Skeletal muscle tissue (tissue), 4 donors: Measurements from ENCODE around the gene FBLIM1. TPM values are rescaled to one million over a fixed set of nuclear protein-coding genes. Genes with fewer than 3 reads are reported as not detected.

Experiments
- H3K27ac ChIP-seq: one replicate; pipeline ENCODE4 v1.7.0; 2013; ENCODE audit warnings: mild to moderate bottlenecking, low read depth, low read length, inconsistent platforms
- H3K27me3 ChIP-seq, 3 donors: one replicate each; pipeline ENCODE4 v1.7.0; 2013; ENCODE audit warnings: low read length in 3 of 3; ENCODE audit not compliant: control insufficient read depth in 3 of 3, insufficient read depth in 3 of 3
- H3K36me3 ChIP-seq, 3 donors: one replicate each; pipeline ENCODE4 v1.7.0; 2013; ENCODE audit warnings: low read length in 3 of 3; ENCODE audit not compliant: control insufficient read depth in 3 of 3, insufficient read depth in 3 of 3
- H3K4me1 ChIP-seq, 3 donors: one replicate each; pipeline ENCODE4 v1.7.0; 2013; ENCODE audit warnings: low read length in 3 of 3, mild to moderate bottlenecking in 3 of 3; ENCODE audit not compliant: control insufficient read depth in 3 of 3, insufficient read depth in 3 of 3
- H3K4me3 ChIP-seq, 3 donors: one replicate each; pipeline ENCODE4 v1.7.0; 2013; ENCODE audit warnings: low read length in 3 of 3
- H3K9ac ChIP-seq, 3 donors: one replicate each; pipeline ENCODE4 v1.7.0; 2013; ENCODE audit warnings: low read length in 3 of 3, mild to moderate bottlenecking in 3 of 3, moderate library complexity in 2 of 3, low read depth in 1 of 3
- H3K9me3 ChIP-seq, 3 donors: one replicate each; pipeline ENCODE4 v1.7.0; 2013; ENCODE audit warnings: low read length in 3 of 3; ENCODE audit not compliant: control insufficient read depth in 3 of 3
- total RNA-seq: library from RNA; depleted of rRNA; stranded (reverse); fragments of >200 nt; gene quantifications from one replicate; pipeline ENCODE4 v1.2.3, GENCODE V29; 2014
- donor health status: Osteomylitis.

Gene FBLIM1
- total RNA-seq, 1 donor from 2014 or later = 7.3 TPM

DNA sequence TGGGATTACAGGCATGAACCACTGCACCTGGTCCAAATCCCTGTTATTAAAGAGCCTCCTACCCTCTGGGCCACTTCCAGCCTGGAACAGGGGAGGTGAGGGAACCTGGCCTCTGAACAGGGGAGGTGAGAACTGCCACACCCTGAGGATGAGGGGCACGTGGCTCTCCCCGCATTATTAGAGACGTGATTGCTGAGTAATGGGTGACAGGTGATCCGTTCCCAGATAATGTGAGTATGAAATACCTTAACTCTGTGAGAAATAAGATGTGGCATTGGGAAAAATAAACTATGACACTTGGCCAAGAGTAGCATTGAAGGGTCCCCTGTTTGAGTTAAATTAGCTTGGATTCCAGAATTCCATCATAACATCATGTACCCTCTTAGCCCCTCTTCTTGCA lies 36.2 kb upstream of the FBLIM1 start:
- no peaks in the 10 kb centered on the region for H3K9me3 ChIP-seq
- peak overlapping the region in 2 of 3 donors; percentile 10 to 40 for H3K9ac ChIP-seq
- H3K27me3 ChIP-seq = no peaks in the 10 kb centered on the region
- H3K36me3 ChIP-seq = peaks cover 57 to 72% (median 65%) of the 10 kb centered on the region in 3 donors
- H3K4me3 ChIP-seq = no peak overlapping the region
- peaks cover 39 to 64% (median 60%) of the 10 kb centered on the region in 3 donors for H3K4me1 ChIP-seq
- H3K27ac ChIP-seq = no peak overlapping the region

DNA sequence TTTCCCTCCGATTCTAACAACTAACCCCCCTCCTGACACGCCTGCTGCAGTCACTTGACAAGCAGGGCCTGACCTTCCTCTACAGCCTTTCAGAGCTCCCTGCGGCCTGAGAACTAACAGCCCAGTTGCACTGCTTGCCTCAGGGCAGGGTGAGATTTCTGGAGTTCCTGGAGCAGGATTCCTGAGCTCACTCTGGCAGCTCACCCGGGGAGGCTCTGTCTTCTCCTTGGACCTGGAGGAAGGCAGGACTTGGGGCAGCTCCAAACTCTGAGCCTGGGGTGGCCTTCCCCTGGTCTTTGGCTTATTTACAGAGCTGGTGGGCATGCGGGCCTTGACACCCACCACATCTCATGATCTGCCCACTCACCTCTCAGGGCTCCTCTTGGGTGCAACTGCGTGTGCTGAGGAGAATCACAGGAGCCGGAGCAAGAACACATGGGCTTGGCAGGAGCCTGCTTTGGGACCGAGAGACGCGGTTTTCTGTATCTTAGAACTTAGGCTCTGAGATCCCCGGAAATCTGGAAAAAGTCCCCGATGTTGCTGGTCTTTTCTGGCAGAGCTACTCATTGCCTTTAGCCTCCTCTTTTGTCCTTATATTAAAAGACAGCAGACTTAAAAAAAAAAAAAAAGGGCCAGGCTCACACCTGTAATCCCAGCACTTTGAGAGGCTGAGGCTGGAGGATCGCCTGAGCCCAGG lies 35.6 kb upstream of the FBLIM1 start:
- Histone ChIP-seq H3K36me3 (peaks cover 56 to 72% (median 65%) of the 10 kb centered on the region in 3 donors), H3K4me1 (peaks cover 39 to 64% (median 60%) of the 10 kb centered on the region in 3 donors), H3K9ac (peak overlapping the region in 2 of 3 donors; percentile 10 to 40), H3K9me3 (no peaks in the 10 kb centered on the region), H3K4me3 (no peak overlapping the region), H3K27me3 (no peaks in the 10 kb centered on the region), H3K27ac (no peak overlapping the region)

DNA sequence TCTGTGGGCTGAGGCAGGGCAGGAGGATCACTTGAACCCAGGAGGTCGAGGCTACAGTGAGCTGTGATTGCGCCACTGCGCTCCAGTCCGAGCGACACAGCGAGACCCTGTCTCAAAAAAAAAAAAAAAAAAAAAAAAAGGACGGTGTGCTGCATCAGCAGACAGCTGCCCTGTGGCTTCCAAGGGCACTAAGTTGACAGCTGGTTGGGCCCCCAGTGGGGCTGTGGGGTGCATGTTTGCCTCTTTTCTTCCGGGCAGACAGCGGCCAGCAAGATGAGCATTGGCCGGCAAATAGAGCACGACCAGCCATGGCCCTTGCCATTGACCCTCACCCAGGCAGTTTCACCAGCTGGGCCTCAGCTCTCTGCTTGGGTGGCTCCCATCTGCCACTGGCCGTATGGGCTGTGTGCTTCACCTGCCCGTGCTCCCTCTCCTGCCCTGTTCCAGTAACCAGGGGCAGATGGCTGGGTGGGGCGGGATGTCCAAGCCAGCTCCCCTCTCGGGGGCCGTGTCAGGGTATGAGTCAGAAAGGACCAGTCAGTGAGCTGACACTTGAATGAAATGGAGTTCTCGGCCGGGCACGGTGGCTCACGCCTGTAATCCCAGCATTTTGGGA lies 34.9 kb upstream of the FBLIM1 start:
- Histone ChIP-seq H3K27ac (no peak overlapping the region), H3K27me3 (no peaks in the 10 kb centered on the region), H3K9ac (peak overlapping the region in 2 of 3 donors; percentile 11 to 40), H3K4me1 (peaks cover 41 to 66% (median 62%) of the 10 kb centered on the region in 3 donors), H3K9me3 (no peaks in the 10 kb centered on the region), H3K36me3 (peaks cover 59 to 75% (median 66%) of the 10 kb centered on the region in 3 donors), H3K4me3 (no peak overlapping the region)

DNA sequence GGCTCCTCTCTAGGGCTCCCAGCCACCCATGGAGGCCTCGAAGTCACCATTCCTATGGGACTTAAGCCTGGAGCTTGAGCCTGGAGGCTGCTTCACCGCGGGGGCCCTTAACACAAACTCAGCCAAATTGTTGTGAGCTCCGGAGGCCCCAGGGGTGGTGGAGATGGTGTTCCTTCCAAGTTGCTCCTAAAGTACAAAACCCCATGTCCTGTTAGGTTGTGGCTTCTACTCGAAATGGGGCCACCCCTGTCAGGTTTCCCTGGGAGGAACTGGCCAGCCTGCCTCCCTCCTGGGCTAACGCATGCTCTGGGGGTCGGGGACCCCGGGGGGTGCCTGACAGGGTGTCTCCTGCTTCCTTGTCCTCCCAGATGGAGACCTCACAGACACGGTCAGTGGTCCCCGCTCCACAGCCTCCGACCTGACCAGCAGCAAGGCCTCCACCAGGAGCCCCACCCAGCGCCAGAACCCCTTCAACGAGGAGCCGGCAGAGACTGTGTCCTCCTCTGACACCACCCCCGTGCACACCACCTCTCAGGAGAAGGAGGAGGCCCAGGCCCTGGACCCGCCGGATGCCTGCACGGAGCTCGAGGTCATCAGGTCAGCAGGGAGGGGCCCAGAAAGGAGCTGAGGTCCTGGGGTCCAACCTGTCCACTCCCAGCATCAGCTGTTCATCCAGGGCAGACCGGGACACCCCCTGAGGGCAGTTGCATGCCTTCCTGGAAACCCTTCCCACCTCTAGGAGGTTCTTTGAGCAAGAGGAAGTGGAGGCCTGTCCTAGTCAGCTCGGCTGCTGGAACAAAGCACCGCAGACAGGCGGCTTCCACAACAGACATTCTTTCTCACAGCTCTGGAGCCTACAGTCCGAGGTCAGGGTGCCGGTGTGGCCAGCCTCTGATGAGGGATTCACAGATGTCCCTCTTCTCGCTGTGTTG lies 33.4 kb upstream of the FBLIM1 start:
- H3K9ac ChIP-seq = peak overlapping the region in 1 of 3 donors; percentile 25
- no peaks in the 10 kb centered on the region for H3K27me3 ChIP-seq
- H3K27ac ChIP-seq = no peak overlapping the region
- no peaks in the 10 kb centered on the region for H3K9me3 ChIP-seq
- H3K36me3 ChIP-seq = peaks cover 63 to 79% (median 68%) of the 10 kb centered on the region in 3 donors
- H3K4me3 ChIP-seq = no peak overlapping the region
- peaks cover 46 to 60% (median 60%) of the 10 kb centered on the region in 3 donors for H3K4me1 ChIP-seq

DNA sequence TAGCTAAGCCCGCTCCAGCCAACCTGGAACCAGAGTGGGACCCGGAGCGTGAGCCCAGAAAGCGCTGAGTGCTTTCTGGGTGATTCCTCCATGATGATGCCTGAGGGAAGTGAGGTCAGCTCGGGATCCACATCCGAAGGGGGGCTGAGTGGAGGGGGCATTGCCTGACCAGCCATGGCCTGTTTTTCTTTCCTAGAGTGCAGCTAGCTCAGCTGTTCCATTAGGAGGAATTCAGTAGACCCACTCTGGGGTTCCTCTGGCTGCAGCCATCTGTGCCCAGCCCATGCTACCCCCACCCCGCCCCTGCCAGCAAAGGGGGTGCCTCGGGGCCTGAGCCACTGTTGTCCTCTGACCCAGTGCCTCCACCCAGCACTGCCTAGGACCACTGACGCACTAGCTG lies 32.1 kb upstream of the FBLIM1 start:
- Histone ChIP-seq H3K27ac (peak overlapping the region; percentile 82), H3K4me3 (no peak overlapping the region), H3K36me3 (peaks cover 63 to 81% (median 71%) of the 10 kb centered on the region in 3 donors)

DNA sequence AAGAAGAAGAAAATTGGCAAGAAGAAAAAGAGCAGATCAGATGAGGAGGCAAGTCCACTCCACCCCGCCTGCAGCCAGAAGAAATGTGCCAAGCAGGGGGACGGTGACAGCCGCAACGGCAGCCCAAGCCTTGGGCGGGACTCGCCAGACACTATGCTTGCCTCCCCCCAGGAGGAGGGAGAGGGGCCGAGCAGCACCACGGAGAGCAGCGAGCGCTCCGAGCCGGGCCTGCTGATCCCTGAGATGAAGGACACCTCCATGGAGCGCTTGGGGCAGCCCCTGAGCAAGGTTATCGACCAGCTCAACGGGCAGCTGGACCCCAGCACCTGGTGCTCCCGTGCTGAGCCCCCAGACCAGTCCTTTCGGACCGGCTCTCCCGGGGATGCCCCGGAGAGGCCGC lies 31.6 kb upstream of the FBLIM1 start:
- Histone ChIP-seq H3K4me3 (no peak overlapping the region), H3K9me3 (no peaks in the 10 kb centered on the region), H3K36me3 (peaks cover 66 to 83% (median 71%) of the 10 kb centered on the region in 3 donors), H3K27me3 (no peaks in the 10 kb centered on the region), H3K4me1 (peaks cover 43 to 46% (median 44%) of the 10 kb centered on the region in 3 donors), H3K9ac (peak overlapping the region in 2 of 3 donors; percentile 14 to 54), H3K27ac (peak overlapping the region; percentile 82)

More for the DNA sequence above, 32.1 kb upstream of the FBLIM1 start:
- no peaks in the 10 kb centered on the region for H3K9me3 ChIP-seq
- H3K4me1 ChIP-seq = peaks cover 43 to 47% (median 47%) of the 10 kb centered on the region in 3 donors
- H3K27me3 ChIP-seq = no peaks in the 10 kb centered on the region
- peak overlapping the region in 2 of 3 donors; percentile 14 to 54 for H3K9ac ChIP-seq

DNA sequence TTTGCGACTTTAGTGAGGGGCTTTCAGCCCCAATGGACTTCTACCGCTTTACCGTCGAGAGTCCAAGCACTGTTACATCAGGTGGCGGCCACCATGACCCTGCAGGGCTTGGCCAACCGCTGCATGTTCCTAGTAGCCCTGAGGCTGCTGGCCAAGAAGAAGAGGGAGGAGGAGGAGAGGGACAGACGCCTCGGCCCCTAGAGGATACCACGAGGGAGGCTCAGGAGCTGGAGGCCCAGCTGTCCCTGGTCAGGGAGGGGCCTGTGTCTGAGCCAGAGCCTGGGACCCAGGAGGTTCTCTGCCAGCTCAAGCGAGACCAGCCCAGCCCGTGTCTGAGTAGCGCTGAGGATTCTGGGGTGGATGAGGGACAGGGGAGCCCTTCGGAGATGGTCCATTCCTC lies 31.2 kb upstream of the FBLIM1 start:
- Histone ChIP-seq H3K36me3 (peaks cover 68 to 84% (median 75%) of the 10 kb centered on the region in 3 donors), H3K4me3 (peak overlapping the region in 1 of 3 donors; percentile 6), H3K9ac (peak overlapping the region in 1 of 3 donors; percentile 54), H3K4me1 (peaks cover 40 to 44% (median 41%) of the 10 kb centered on the region in 3 donors), H3K27ac (peak overlapping the region; percentile 82), H3K27me3 (no peaks in the 10 kb centered on the region), H3K9me3 (no peaks in the 10 kb centered on the region)

DNA sequence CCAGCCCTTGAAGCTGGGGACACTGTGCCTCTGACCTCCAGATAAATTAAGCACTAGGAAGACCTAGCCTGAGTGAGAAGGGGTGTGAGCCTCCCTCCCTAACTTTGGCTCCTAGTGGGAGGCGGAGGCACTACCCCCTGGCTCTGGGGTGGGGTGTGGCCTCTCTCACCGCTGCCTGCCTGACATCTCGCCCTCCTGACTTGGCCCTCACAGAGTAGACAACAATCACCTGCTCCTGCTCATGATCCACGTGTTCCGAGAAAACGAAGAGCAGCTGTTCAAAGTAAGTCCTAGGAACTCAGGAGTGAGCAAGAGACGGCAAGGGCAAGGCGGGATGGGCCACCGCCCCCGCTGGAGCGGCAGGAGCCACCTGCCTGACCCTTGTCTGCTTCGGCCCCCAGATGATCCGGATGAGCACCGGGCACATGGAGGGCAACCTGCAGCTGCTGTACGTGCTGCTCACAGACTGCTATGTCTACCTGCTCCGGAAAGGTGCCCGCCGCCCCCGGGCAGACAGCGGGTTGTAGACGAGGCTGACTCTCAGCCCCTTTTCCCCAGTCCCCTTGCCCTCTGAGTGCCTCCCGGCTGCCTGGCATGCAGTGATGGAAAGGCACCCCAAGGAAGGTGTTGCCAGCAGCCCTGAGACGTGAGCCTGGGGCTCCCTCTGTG lies 30.6 kb upstream of the FBLIM1 start:
- H3K27ac ChIP-seq = peak overlapping the region; percentile 82
- no peaks in the 10 kb centered on the region for H3K9me3 ChIP-seq
- peaks cover 71 to 84% (median 76%) of the 10 kb centered on the region in 3 donors for H3K36me3 ChIP-seq
- H3K27me3 ChIP-seq = no peaks in the 10 kb centered on the region
- peak overlapping the region in 1 of 3 donors; percentile 62 for H3K9ac ChIP-seq
- H3K4me1 ChIP-seq = peaks cover 34 to 39% (median 36%) of the 10 kb centered on the region in 3 donors
- no peak overlapping the region for H3K4me3 ChIP-seq
